Omental fat pad (tissue), 4 donors: ENCODE measurements around the gene MAGI1. TPM values are rescaled to one million over a fixed set of nuclear protein-coding genes. Genes with fewer than 3 reads are reported as not detected.

ENCODE experiments used
- ATAC-seq: fragments of 150-250 bp; one replicate; pipeline ENCODE4 v1.9.1; 2016; ENCODE audit warnings: mild to moderate bottlenecking, moderate library complexity; ENCODE audit not compliant: low FRiP score
- DNase-seq: peaks from one replicate; pipeline ENCODE4 v3.0.0-alpha.2; 2019; ENCODE audit warnings: low spot score
- total RNA-seq, 4 donors: library from RNA; depleted of rRNA; stranded (reverse); fragments of >200 nt; gene quantifications; one replicate each; pipeline ENCODE4 v1.1.0, GENCODE V29; 2016
- TF ChIP-seq, protein P1 (sequence below), 3 donors: fragments of 450-650 bp; IDR thresholded peaks; one replicate each; pipeline ENCODE4 v1.5.1; 2016 to 2017; ENCODE audit warnings: antibody characterized with exemption in 3 of 3, mild to moderate bottlenecking in 3 of 3, moderate library complexity in 2 of 3

The MAGI1 gene
- total RNA-seq, 4 donors from 2014 or later: 22.9 to 38.8 (median 34.3) TPM

DNA sequence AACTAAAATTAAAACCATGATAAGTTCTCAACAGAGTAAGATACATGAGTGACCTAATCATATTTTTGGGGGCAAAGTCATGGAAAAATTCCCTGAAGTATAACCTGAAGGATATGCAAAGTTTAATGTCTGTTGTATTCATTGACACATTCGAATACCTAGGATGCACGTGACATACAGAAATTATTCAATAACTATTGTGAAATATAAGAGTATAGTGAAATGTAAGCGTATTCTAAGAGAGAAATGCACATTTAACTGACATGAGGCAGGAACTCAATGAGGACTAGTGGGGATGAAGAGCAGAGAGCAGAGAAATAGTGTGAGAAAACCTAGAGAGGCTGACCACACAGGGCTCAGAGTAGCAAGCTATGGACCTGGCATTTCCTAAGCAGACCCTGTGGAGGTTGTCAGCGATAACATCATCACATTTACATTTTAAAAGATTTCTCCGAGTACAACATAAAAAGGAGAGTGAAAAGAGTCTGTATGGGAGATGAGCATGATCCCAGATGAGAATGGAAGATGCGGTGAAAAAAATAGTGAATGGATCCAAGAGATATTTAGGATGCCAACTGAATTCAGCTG, 588.8 kb downstream of the MAGI1 start:
- DNase-seq (no peak), ATAC-seq (no peak)
- TF ChIP-seq, protein P1, sequence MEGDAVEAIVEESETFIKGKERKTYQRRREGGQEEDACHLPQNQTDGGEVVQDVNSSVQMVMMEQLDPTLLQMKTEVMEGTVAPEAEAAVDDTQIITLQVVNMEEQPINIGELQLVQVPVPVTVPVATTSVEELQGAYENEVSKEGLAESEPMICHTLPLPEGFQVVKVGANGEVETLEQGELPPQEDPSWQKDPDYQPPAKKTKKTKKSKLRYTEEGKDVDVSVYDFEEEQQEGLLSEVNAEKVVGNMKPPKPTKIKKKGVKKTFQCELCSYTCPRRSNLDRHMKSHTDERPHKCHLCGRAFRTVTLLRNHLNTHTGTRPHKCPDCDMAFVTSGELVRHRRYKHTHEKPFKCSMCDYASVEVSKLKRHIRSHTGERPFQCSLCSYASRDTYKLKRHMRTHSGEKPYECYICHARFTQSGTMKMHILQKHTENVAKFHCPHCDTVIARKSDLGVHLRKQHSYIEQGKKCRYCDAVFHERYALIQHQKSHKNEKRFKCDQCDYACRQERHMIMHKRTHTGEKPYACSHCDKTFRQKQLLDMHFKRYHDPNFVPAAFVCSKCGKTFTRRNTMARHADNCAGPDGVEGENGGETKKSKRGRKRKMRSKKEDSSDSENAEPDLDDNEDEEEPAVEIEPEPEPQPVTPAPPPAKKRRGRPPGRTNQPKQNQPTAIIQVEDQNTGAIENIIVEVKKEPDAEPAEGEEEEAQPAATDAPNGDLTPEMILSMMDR (IDR thresholded peaks at IDR 0.05): no peak

DNA sequence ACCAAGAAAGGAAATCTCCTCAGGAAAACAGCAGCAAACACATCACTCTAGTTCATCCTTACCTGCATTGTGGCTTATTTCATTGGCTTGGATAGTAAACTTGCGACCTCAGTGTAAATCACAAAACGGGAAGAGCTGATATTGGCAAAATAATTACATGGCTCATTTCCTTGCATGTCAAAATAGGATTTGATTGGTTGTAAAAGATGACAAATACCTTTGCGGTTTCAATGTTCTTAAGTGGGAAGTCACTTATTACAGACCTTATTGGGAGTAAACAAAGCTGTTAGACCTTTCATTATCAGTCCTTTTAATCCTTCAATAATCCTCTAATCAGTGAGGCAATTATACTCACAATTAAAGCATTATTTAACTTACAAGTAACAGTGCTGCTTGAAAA, 590.6 kb downstream of the MAGI1 start:
- ATAC-seq: no peak
- TF ChIP-seq, protein P1 (IDR thresholded peaks at IDR 0.05): no peak
- DNase-seq: no peak

DNA sequence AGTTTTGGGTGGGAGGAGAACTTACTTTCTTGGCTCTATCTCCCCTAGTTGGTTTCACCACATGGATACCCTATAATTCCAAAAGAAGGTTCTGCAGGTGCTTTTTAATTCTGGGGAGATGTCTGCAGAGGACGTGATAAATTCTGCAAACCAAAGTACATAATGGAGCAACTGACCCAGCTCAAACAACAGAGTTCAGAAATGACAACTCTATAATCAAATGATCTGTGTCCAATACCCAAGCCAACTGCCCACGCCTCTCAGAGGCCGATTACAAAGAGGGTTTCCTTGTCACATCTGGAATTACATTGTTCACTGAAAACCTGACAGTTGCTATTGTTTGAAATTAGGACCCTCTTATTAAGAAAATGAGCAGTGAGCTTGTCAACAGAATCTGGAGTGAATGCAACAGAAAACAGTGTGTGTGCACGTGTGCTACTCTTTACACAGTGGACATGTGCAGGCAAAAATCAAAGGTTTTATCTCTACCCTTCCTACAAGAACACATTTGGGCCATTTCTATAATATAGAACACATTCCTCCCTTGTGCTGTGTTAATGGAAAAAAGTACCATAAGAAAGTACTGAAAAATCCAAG, 593.0 kb downstream of the MAGI1 start:
- TF ChIP-seq, protein P1 (IDR thresholded peaks at IDR 0.05): no peak
- DNase-seq (no peak), ATAC-seq (no peak)

DNA sequence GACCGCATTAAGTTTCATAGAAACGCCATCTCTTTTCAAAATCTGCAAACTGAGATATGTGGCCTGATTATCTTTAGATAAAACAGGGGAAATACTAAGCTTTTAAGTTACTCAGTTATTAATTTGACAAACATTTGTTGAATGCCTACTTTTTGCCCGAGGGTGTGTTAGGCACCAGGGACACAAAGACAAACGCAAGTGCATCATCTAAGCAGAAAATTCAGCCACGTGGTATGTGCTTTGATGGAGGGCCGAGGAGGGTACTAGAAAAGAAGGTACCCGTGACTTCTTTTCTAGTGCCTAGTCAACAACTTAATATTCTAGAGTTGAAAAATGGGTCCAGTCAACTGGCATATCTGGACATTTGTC, 594.3 kb downstream of the MAGI1 start:
- TF ChIP-seq, protein P1 (IDR thresholded peaks at IDR 0.05): no peak
- DNase-seq (no peak), ATAC-seq (no peak)

DNA sequence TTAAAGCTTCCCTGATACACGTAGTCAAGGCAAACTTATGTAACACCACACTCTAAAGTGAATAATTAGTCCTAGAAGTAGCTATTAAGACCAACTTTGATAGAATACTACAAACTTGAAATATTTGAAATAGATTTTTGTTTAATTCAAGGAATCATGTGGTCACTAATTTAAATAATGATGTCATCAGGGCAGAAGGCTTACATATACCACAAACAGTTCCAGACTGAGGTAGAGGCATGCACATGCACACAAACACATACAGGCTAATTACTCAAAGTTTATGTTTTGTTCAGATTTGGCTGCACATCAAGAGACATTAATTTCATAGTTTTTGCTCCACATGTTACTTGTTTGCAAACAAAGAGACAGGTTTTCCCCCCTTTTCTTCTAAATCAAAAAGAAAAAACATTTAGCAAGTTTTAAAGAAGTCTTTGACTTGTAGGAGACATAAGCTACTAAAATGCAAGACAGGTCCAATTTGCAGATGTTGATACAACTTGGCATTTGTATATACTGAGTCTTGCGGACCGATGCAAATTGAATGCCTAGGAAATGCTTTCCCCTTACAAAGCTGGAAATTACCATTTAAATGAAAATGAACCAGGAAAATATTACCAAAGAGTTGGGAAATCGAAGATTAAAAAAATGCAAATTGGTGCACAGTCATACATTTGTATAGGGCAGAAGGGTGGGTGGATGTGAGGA, 594.8 kb downstream of the MAGI1 start:
- DNase-seq (no peak), ATAC-seq (no peak)
- TF ChIP-seq, protein P1 (IDR thresholded peaks at IDR 0.05): no peak

DNA sequence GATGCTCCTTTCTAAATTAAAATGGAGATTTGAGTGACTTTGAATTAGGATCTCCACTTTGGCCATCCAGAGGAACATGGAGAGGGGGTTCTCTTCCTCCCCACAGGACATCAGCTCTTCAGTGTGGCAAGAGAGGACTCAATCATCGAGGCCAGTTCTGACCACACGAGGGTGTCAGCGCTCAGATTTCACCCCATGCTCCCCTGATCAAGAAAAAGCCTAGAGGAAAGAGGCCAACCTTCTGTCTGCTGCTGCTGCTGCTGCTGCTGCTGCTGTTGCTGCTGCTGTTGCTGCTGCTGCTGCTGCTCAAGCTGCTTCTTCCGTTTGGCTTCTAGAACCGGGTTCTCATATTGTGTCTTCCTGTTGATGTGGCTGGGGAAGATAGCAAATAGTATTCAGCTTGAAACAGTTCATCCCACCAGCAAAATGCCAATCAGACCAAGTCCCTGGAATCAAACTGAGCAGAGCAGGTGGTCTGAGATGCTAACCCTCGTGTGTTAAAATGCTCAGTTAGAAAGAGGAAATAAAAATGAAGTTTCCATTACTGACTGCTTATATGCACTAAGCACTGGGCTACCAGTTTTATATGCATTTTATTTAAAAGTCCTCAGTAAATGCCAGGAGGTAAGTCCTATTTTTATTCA, 599.0 kb downstream of the MAGI1 start:
- TF ChIP-seq, protein P1 (IDR thresholded peaks at IDR 0.05): no peak
- ATAC-seq (no peak), DNase-seq (no peak)
